GM18858 (cell line): ENCODE measurements around the gene MACROD2.
"Not testable (repeated sequence)": the region's sequence is repeated elsewhere in the genome, so short reads cannot be mapped to it uniquely, and the experiment has no call there.

ENCODE experiments used
- ATAC-seq: cut with Tn5 transposase; IDR thresholded peaks from one replicate; pipeline ENCODE4 v1.9.1; 2021; ENCODE audit not compliant: unreplicated experiment

Gene MACROD2

DNA sequence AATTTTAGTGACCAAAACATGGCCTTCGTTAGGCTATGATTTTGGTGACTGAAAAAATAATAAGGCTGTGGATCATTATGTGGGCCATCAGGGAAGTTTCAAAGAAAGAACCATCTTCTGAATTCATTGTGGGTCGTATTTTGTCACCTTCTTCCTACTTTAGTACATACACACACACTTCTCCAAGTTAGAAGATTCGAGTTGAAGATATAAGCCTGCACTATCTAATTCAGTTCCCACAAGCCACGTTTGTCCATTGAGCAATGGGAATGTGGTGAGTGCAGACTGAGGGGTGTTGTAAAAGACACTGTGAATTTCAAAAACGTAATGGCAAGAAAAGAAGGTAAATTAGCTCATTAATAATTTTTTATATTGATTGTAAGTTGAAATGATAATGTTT, 1812.0 kb downstream of the MACROD2 start:
- no peak for ATAC-seq

DNA sequence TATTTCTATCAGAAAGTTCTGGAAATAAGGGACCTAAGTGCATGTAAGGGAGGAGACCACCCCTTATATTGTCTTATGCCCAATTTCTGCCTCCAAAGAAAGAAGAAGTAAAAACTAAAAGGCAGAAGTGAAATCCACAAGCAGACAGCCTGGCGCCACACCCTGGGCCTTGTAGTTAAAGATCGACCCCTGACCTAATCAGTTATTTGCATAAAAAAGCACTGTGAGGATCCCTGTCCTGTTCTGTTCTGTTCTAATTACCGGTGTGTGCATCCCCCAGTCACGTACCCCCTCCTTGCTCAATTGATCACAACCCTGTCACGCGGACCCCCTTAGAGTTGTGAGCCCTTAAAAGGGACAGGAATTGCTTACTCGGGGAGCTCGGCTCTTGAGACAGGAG, 1812.5 kb downstream of the MACROD2 start:
- not testable (repeated sequence) for ATAC-seq

DNA sequence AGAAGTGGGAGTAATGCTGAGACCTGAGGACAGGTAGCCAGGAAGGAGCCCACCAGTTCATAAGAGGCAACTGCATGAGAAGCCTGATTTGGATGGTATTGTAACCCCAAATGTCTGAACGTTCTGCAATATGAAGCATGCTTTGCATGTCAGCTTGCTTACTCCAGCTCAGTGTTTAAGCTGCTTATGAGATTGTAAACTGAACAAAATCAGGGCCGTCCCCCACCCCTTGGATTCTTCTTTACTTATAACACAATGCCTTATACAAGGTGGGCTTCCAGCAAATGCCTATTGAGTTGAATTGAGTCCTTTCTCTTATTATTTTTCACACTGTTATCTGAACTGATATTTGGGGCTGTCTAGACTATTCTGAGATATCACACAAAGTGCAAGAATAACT, 1816.6 kb downstream of the MACROD2 start:
- no peak for ATAC-seq

DNA sequence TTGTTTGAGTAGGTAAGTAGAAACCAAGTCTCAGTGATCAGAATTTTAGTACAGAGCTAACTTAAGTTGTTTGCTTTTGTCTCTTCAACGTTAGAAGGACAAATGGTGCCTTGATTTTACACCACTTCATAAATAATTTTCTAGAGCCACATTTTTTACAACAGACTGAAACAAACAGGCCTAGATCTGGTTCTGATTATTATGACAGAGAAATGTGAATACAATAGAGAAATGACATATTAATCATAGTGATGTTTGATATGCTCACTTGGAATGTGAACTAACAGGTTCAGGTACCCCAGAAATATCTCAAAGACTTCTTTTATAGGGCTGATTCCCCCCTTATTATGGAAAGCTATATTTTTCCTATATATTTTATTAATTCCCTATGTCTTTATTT, 1817.4 kb downstream of the MACROD2 start:
- no peak for ATAC-seq

DNA sequence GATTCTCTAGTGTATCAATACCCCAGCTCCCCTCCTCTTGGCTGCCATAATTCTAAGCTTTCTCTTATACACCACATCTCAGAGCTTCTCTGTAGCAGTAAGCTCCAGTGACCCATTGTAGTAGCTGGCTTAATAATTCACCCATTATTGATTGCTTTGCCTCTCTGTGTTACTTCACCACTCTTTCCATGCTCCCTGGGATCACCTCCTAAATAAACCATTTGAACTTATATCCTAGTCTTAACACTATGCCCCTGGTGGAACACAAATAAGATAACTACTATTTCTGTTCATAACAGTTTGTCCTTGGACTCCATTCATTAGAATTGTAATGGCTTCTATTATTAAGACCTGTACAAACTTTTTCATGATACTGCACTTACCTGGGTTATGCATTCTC, 1819.0 kb downstream of the MACROD2 start:
- no peak for ATAC-seq

DNA sequence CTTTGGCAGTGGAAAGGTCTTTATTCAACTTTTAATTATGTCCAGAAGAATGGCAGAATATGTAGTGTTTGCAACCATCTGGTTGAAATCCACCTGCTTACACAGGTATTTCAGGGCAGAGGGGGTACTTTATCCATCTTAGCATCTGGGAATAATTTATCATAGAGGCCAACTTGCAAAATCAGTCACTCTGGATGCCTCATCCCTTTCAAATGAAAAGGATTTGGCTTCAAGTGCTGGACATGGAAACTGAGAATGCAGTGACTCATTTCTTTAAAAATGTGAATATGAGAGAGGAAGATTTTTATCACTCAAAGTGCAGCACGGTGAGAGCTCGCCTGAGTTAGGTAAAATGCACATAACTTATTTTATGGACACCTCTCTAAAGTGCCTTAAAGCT, 1819.6 kb downstream of the MACROD2 start:
- no peak for ATAC-seq

DNA sequence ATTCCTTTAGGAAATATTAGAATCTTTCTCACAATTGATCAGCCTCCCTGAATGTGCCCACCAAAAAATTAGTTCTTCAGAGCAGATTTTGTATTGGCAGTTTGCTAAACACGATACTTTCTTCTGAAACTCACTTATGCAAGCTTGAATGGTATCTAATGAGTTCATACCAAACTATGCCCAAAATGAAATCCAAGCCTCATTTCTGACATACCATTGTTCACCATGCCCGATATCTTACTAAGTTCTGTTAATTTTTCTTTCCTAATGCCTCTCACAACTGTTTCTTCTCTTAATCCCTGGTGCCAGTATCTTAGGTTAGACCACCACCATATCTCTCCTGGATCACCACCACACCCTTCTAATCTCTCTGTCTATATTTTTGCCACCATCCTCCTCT, 1822.0 kb downstream of the MACROD2 start:
- no peak for ATAC-seq

DNA sequence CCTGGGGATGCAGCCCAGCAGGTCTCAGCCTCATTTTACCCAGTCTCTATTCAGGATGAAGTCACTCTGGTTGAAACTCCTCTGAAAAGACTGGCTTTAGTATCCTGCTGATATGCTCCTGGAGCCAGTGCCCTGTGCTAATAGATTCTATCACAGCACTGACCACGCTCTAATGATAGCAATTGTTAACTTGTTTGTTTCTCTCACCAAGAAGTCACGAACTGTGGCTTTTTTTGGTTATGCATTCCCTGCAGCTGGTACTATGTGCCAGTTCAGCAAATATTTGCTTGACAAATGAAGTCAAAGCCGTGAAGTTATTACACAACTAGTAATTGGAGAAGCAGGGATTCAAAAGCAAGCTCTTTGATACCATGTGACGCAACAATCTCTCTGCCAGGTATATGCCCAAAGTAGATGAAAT, 1823.3 kb downstream of the MACROD2 start:
- no peak for ATAC-seq

DNA sequence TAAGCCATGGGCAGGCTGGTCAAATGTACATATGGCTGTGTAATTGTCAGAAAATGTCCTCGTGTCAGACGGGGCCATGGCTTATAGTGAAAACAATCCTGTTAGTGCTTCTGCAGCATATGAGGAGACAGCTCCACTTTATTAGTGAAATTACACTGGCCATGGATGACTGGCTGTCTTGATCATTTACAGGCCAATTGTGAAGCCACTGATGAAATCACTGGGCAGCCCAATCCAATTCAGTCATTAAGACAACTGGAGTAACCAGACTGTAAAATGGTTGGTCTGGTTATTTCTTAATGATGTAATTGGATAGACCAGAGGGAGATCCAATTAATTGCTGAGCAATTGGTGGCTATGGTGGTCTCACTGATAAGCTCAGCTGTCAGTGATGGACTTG, 1828.4 kb downstream of the MACROD2 start:
- ATAC-seq: no peak

DNA sequence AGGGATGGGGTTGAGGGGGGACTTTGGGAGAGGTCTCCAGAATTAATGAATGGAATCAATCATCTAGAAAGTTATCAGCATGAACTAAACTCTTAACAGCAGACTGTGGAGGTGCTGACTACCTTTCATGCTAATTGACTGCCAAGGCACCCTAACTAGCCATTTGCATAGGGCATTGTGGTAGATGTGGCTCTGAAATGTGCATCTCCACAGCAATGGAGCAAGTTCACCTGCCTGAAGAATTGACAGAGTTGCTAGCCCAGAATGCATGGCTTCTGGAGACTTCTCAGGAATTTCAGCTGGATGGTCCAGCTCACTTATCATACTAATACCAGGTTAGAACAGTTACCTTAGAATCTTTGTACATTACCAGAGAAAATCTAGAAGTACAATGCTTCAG, 1832.3 kb downstream of the MACROD2 start:
- no peak for ATAC-seq

DNA sequence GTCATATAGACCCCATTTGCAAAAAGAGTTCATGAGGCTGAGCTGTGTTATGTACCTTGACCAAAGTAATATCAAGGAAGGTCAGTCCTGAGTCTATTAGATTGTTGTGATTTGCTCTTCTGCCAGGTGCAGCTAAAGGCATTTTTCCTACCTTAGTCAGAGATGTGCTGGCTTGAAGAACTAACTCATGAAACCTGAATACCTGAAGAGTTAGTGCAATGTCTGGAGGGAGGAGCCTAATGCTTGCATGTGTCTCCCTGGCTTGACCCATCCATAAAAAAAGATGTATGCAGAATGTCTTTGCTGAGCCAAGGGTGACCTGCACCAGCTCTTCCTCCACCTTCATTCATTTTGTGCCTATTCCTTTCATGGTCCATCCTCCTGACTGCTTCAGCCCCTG, 1835.9 kb downstream of the MACROD2 start:
- no peak for ATAC-seq

DNA sequence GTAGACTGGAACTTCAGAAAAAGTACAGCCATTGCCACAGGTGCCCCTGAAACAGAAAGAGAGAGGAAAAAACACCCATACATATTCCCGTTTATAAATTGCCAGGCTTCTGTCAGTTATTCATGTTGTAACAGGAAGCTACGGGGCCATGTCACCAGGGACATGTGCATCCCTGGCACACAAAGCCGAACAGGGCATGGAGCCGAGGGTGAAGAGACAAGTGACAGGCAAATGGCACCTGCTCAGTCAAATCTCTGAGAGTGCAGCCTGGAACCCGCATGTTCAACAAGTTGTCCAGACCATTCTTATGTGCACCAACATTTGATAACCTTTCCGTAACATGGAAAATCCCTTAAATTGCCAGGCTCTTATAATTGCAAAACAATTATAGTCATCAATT, 1837.2 kb downstream of the MACROD2 start:
- ATAC-seq: no peak

DNA sequence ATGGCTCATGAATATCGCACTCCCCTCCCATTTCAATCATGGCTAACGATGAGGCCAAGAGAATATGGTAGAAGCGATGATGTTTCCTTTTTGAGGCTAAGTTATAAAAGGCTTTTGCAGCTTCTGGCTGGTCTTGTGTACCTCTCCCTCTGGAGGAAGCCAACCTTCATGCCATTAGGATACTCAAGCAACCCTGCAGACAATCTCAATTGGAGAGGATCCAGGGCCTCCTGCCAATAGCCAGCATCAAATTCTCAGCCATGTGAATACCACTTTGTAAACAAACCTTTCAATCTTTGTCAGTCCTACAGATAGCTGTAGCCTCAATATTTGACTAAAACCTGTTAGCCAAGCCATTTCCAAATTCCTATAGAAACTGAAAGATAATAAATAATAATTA, 1839.5 kb downstream of the MACROD2 start:
- ATAC-seq: no peak

DNA sequence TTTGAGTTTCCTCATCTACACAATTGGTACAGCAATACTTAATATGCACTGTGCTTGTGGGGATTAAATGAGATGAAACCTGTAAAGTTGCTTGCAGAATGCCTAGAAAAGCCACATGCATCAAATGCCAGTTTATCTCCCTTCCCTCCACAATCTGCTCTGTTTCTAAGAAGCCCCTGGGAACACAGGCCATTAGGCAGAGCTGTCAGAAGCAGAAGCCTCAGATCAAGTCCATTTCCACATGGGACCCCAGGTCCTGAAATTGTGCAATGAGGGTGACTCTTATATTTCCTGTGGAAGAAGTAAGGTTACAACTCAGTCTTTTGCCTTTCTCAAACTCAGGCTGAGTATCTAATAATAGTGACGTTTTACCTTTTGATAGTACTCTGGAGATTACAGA, 1840.5 kb downstream of the MACROD2 start:
- ATAC-seq: no peak

DNA sequence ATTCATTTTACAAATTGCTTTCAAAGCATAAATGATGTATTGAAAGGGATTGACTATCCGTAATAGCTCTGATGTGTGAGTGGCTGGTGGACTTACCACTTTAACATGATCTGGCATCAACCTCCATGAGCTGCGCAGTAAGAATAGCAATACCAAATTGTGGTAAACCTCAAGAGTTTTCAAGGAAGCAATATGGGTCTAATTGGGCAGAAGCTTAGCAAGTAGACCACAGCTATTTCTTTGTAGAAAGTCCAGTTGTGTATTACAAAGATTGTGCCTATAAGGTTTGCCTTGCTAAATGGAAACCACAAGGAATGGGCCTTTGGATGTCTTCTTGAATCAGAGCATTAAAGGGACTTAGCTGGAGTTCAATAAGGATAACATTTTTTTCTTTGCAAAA, 1841.3 kb downstream of the MACROD2 start:
- no peak for ATAC-seq

DNA sequence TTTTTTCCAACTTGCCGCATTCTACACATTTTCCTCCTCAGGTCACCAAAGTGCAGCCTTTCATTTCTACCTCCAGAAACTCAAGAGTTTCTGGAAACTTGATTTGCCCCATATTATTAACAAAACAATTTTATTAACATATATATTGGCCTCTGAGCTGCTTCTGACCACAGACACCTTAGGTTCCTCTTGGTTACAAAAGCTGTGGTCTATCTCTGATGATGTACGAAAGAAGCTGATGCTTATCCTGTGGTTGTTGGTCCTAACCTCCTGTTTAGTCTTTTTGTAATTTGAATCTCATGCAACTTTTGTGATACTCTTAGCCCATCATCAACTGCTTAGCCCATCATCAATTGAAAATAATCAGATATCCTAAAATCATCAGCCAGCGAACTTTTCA, 1842.2 kb downstream of the MACROD2 start:
- ATAC-seq: no peak

DNA sequence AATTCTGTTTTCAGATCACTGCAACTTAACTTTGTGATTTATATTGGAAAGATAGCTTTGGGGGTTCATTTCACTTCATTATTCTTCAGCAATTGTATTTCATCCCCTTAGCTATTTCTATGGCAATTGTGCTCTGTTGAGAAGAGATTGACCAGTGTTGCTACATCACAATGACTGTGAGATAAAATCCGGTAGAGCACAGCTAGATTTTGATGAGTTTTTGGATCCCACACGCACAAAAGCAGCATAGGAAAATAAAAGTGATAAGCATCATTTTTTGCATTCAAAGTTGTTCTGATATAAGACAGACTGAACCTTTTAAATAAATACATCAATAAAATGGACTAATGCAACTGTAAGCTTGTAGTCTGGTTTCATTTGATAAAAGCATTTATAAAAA, 1843.2 kb downstream of the MACROD2 start:
- no peak for ATAC-seq

DNA sequence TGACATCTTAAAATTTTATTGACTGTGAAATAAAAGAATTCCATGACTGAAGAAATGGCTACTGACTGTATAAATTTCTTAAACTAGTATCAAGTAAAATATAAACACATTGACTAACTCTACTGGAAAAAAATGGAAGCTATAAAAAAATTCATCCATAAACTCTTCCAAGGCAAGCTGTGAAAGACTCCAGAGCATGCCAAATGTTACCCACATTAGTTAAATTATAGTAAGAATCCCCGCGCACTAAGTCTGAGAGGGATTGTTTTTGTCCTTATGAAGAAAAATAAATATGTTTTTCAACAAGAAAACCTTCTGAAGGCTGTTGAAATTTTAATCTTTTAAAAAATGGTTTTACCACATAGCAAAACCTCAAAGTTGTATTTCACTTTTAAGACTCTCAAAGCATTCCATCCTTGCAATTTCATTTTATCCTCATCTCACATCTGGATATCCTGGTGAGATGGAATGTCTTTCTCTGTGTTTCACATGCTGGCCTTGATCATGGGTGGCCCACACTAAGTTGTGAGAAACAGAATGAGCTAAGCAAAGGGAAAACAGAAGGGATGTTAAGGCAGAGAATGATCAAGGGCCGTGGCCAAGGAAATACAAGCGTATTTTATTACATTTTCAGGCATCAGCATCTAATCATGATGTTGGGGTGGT, 1845.5 kb downstream of the MACROD2 start:
- ATAC-seq: no peak

DNA sequence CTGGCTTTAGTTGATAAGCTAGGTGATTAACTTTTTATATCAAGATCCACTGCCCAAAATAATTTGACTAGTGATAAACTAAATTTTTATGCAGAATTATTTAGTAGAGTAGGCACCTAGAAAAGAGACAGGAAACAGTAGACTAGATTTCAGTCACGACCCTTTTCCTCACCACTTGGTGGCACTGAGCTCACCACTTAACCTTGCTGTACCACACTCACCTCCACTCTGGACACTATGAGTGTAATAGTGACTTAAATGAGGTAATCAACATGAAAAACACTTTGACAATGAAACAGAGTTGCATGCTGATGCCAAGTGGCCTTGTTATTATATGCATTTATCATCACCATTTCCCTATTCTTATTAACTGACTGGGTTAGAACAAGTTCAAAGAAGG, 1847.6 kb downstream of the MACROD2 start:
- ATAC-seq: peak; percentile 55

DNA sequence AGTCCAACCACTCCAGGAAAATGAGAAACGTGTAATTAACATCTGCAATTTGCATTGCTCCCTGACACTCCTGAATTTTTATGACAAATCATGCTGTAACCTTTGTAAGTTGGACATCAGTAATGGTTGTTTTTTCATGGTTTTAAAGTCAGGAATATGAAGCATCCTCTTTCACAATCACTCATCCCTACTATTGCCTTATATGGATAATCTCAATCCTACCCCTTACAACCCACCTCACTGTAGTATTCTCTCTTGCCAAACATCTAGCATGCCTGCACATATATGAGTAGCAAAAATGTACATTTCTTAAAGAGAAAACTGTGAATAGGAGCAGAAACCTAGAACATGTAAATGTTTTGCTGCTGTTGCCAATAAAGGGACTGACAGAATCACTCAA, 1848.5 kb downstream of the MACROD2 start:
- ATAC-seq: no peak

DNA sequence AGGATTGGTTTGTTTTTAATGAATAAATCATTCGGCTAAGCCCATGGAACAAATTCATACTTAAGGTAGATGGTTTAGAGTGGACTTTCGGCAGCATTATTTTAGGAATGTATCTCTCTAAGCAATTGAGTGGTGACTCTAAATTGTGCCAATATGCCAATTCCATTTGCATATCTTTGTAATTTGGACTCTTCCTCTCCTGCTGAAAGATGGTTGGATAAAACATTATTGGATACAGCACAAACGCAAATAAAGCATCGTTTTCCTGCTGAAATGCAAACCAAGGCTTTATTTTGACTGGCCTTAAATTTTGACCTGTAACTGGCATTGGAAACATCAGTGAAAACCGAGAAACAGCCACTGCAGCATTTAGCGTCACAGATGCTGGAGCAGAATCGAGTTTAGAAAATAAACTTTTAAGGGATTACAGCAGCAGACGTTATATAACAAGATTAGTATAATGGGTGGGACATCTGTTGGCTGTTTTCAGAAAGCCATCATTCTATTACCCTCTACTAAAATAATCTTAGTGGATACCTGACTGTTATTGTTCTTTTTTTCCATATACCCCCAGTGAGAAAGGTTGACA, 1852.0 kb downstream of the MACROD2 start:
- no peak for ATAC-seq

DNA sequence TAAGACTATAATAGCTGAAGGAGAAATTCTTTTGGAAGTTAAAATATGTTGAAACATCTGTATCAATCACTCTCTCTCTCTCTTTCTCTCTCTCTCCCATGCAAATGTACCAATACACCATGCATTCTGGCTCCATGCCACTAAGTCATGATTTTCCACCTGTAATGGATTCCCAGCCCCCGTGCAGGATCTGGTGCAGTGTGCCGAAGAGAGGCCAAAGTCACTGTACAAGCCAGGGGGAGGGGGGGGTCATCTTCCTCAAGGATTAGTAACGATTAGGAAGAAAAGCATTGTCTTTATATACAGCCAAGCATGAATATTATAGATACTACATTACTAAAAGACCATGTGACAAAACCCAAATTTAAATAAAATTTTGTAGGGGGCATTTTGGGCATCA, 1852.8 kb downstream of the MACROD2 start:
- ATAC-seq: no peak

DNA sequence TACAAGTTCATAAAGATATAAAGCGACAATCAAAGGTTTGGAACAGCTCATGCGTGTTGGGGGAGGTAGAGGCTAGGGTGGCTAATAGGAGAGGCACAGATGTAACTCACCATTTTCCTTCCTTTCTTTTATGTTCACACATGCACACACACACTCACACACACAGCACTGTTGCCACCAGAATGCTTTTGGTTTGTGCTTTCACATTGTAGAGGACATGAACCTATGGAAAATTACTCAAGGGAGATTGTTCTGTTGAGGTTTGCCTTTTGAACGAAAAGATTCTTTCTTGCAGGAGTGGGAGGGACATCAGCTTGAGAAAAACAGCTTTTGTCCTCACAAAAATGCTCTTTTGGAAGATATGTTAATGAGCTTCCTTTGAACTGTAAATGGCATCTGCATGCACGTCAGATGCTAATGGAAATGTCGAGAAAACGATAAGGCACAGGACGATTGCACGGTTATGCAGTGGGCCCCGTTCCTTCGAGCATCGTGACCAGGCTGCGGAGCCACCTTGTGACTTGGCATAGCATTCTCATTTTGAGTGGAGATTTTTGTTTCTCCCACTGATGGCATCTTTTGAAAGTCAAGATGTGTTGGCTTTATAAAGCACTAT, 1853.8 kb downstream of the MACROD2 start:
- ATAC-seq: no peak
